Fibroblast of lung (primary cell): ENCODE data around the gene CCL13. TPM values are rescaled to one million over a fixed set of nuclear protein-coding genes. Genes with fewer than 3 reads are reported as not detected.

ENCODE experiments used
- DNase-seq, 2 donors: peaks; one replicate each; pipeline versions ENCODE4 v3.0.0 to v3.0.0-alpha.2; 2010; ENCODE audit warnings: low read depth in 2 of 2
- H2AFZ ChIP-seq: 2 replicates; pipeline ENCODE4 v1.5.1; 2012; ENCODE audit warnings: low read length, control low read depth, inconsistent platforms
- H3K27ac ChIP-seq: 2 replicates; pipeline ENCODE4 v1.5.1; 2011; ENCODE audit warnings: low read length, control low read depth; ENCODE audit not compliant: insufficient read depth
- H3K27me3 ChIP-seq: 2 replicates; pipeline ENCODE4 v1.5.1; 2011; ENCODE audit warnings: mild to moderate bottlenecking, low read length; ENCODE audit not compliant: control insufficient read depth, insufficient read depth
- H3K36me3 ChIP-seq: 2 replicates; pipeline ENCODE4 v1.5.1; 2011; ENCODE audit warnings: low read length; ENCODE audit not compliant: control insufficient read depth, insufficient read depth
- H3K4me1 ChIP-seq: 2 replicates; pipeline ENCODE4 v1.5.1; 2011; ENCODE audit warnings: low read length; ENCODE audit not compliant: control insufficient read depth, insufficient read depth; ENCODE audit errors: extremely low read depth
- H3K4me2 ChIP-seq: 2 replicates; pipeline ENCODE4 v1.5.1; 2011; ENCODE audit warnings: low read length, control low read depth; ENCODE audit not compliant: insufficient read depth; ENCODE audit errors: extremely low read depth
- H3K4me3 ChIP-seq, 4 experiments: fragments of 200-600 bp in 1 of 4; sonication (generic) in 1 of 4; replicated peaks in 1 of 4; 2 replicates each; pipeline ENCODE4 v1.5.1; 2011 to 2016; ENCODE audit warnings: low read length in 4 of 4, low read depth in 3 of 4, mild to moderate bottlenecking in 3 of 4, control low read depth in 2 of 4, inconsistent platforms in 1 of 4, mixed read lengths in 1 of 4; ENCODE audit not compliant: insufficient read depth in 1 of 4; ENCODE audit errors: control extremely low read depth in 1 of 4
- H3K79me2 ChIP-seq: 2 replicates; pipeline ENCODE4 v1.5.1; 2012; ENCODE audit warnings: mild to moderate bottlenecking, low read length, inconsistent platforms; ENCODE audit not compliant: control insufficient read depth, insufficient read depth
- H3K9ac ChIP-seq: 2 replicates; pipeline ENCODE4 v1.5.1; 2011; ENCODE audit warnings: mild to moderate bottlenecking, low read length, control low read depth; ENCODE audit not compliant: insufficient read depth
- H3K9me3 ChIP-seq: 2 replicates; pipeline ENCODE4 v1.5.1; 2012; ENCODE audit warnings: low read depth, low read length; ENCODE audit not compliant: control insufficient read depth, insufficient read depth
- H4K20me1 ChIP-seq: 2 replicates; pipeline ENCODE4 v1.5.1; 2011; ENCODE audit warnings: low read length; ENCODE audit not compliant: control insufficient read depth, insufficient read depth; ENCODE audit errors: extremely low read depth
- CTCF ChIP-seq, 2 donors: IDR thresholded peaks in 1 of 2; conservative IDR thresholded peaks in 1 of 2; 1 replicate in 1 of 2; 2 replicates in 1 of 2; pipeline ENCODE4 v1.5.1; 2011 to 2012; ENCODE audit warnings: low read length in 2 of 2, control low read depth in 1 of 2, inconsistent platforms in 1 of 2, low read depth in 1 of 2, mild to moderate bottlenecking in 1 of 2
- EZH2 ChIP-seq: IDR thresholded peaks from 2 replicates; pipeline ENCODE4 v1.5.1; 2012; ENCODE audit warnings: low read length, control low read depth, mild to moderate bottlenecking; ENCODE audit errors: missing control alignments
- polyA plus RNA-seq, 2 donors: library from polyadenylated mRNA; depleted of rRNA in 1 of 2; stranded (reverse) in 1 of 2; unstranded in 1 of 2; fragments of >200 nt; gene quantifications; 2 replicates each; pipeline ENCODE4 v1.2.1, GENCODE V29; 2011 to 2012; ENCODE audit warnings: missing spikeins in 1 of 2
- total RNA-seq: library from RNA; depleted of rRNA; stranded (reverse); fragments of >200 nt; gene quantifications from 2 replicates; pipeline ENCODE4 v1.2.1, GENCODE V29; 2014

Gene CCL13
- total and polyA plus RNA-seq, 2 donors (not counting 1 experiment from before 2014, with no cell fraction given) = 1.7 TPM; not detected in 1

GRCh38 chr17:34397265-34397664 lies 41.0 kb downstream of the CCL13 start:
- no peaks in the 10 kb centered on the region for H3K4me1 ChIP-seq
- H3K79me2 ChIP-seq = no peaks in the 10 kb centered on the region
- H3K4me2 ChIP-seq = no peak overlapping the region
- no peak overlapping the region for H3K27ac ChIP-seq
- H3K9ac ChIP-seq = no peak overlapping the region
- peaks cover 3% of the 10 kb centered on the region for H3K27me3 ChIP-seq
- no peak for DNase-seq
- no peak overlapping the region for H2AFZ ChIP-seq
- TF ChIP-seq EZH2 = no peak
- no peak for TF ChIP-seq CTCF (conservative IDR thresholded peaks at IDR 0.05 in 1 of 2, IDR thresholded peaks at IDR 0.05 in 1 of 2; ENCODE audit: low read depth in 1 of 2, low read length in 2 of 2)
- H3K9me3 ChIP-seq = no peaks in the 10 kb centered on the region
- H3K4me3 ChIP-seq = no peak overlapping the region
- H3K36me3 ChIP-seq = no peaks in the 10 kb centered on the region
- H4K20me1 ChIP-seq = no peaks in the 10 kb centered on the region

GRCh38 chr17:34398990-34399389 lies 42.7 kb downstream of the CCL13 start:
- no peak overlapping the region for H3K9ac ChIP-seq
- no peaks in the 10 kb centered on the region for H3K9me3 ChIP-seq
- H3K4me1 ChIP-seq = no peaks in the 10 kb centered on the region
- H4K20me1 ChIP-seq = no peaks in the 10 kb centered on the region
- no peak overlapping the region for H3K27ac ChIP-seq
- H3K79me2 ChIP-seq = no peaks in the 10 kb centered on the region
- no peak overlapping the region for H3K4me3 ChIP-seq
- no peaks in the 10 kb centered on the region for H3K36me3 ChIP-seq
- no peak overlapping the region for H3K4me2 ChIP-seq
- DNase-seq = no peak
- H2AFZ ChIP-seq = no peak overlapping the region
- H3K27me3 ChIP-seq = peaks cover 3% of the 10 kb centered on the region
- TF ChIP-seq CTCF (conservative IDR thresholded peaks at IDR 0.05 in 1 of 2, IDR thresholded peaks at IDR 0.05 in 1 of 2; ENCODE audit: low read depth in 1 of 2, low read length in 2 of 2) (no peak), EZH2 (no peak)

- TF ChIP-seq EZH2 (no peak), CTCF (conservative IDR thresholded peaks at IDR 0.05 in 1 of 2, IDR thresholded peaks at IDR 0.05 in 1 of 2; ENCODE audit: low read depth in 1 of 2, low read length in 2 of 2) (no peak)
- DNase-seq = no peak
- H3K36me3 ChIP-seq = no peaks in the 10 kb centered on the region
- H3K4me3 ChIP-seq = no peak overlapping the region
- no peaks in the 10 kb centered on the region for H3K9me3 ChIP-seq
- H2AFZ ChIP-seq = no peak overlapping the region
- H3K4me2 ChIP-seq = no peak overlapping the region
- no peak overlapping the region for H3K9ac ChIP-seq
- H3K79me2 ChIP-seq = no peaks in the 10 kb centered on the region
- H4K20me1 ChIP-seq = no peaks in the 10 kb centered on the region
- no peaks in the 10 kb centered on the region for H3K4me1 ChIP-seq
- H3K27me3 ChIP-seq = peaks cover 3% of the 10 kb centered on the region
- H3K27ac ChIP-seq = no peak overlapping the region
Observed at GRCh38 chr17:34399725-34400124, 43.4 kb downstream of the CCL13 start.
